GM06990 (cell line): ENCODE data around the gene CARNS1.

Source experiments
- DNase-seq: peaks from one replicate; pipeline ENCODE4 v3.0.0-alpha.2; 2011; ENCODE audit not compliant: insufficient read length; ENCODE audit errors: extremely low read depth
- H3K27me3 ChIP-seq: replicated peaks from 2 replicates; pipeline ENCODE4 v1.6.0; 2011; ENCODE audit warnings: low read length; ENCODE audit not compliant: control insufficient read depth, insufficient read depth
- H3K36me3 ChIP-seq: 2 replicates; pipeline ENCODE4 v1.5.1; 2011; ENCODE audit warnings: low read length; ENCODE audit not compliant: control insufficient read depth, insufficient read depth
- H3K4me3 ChIP-seq: replicated peaks from 2 replicates; pipeline ENCODE4 v1.5.1; 2011; ENCODE audit warnings: low read depth, mild to moderate bottlenecking, control low read depth, low read length
- TF ChIP-seq, protein P1 (sequence below): IDR thresholded peaks from 2 replicates; pipeline ENCODE4 v1.5.1; 2011; ENCODE audit warnings: low read length, control low read depth, mild to moderate bottlenecking, inconsistent platforms; ENCODE audit not compliant: insufficient read depth, poor library complexity, severe bottlenecking

Gene CARNS1, protein sequence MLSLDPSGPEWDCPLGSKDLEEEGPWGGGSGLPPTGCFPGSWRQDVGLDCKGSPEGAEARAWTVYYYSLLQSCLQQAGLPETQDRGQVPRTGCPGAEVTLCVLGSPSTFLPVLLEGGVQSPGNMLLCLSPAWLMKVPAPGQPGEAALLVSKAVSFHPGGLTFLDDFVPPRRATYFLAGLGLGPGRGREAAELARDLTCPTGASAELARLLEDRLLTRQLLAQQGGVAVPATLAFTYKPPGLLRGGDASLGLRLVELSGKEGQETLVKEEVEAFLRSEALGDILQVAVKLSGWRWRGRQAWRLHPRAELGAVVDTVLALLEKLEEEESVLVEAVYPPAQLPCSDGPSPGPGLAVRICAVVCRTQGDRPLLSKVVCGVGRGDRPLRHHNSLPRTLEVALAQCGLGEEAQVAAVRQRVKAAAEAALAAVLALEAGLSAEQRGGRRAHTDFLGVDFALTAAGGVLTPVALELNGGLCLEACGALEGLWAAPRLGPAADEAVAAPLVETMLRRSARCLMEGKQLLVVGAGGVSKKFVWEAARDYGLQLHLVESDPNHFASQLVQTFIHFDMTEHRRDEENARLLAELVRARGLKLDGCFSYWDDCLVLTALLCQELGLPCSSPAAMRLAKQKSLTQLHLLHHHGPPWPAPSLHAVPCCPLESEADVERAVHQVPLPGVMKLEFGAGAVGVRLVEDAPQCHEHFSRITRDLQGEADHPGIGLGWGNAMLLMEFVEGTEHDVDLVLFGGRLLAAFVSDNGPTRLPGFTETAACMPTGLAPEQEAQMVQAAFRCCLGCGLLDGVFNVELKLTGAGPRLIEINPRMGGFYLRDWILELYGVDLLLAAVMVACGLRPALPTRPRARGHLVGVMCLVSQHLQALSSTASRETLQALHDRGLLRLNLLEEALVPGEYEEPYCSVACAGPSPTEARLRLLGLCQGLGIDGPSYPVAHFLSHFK

GRCh38 chr11:67415501-67416304, at the start of gene CARNS1:
Gene CARNS1, plus strand, starts transcription at chr11:67415678. Its CDS starts 522 bp downstream, at chr11:67416200.
- H3K27me3 ChIP-seq: no peaks in the 10 kb centered on the region; the same call in 1 of the 2 replicates
- no peaks in the 10 kb centered on the region for H3K36me3 ChIP-seq
- DNase-seq: no peak
- H3K4me3 ChIP-seq: no peak within 1 kb of the TSS
- TF ChIP-seq, protein P1, sequence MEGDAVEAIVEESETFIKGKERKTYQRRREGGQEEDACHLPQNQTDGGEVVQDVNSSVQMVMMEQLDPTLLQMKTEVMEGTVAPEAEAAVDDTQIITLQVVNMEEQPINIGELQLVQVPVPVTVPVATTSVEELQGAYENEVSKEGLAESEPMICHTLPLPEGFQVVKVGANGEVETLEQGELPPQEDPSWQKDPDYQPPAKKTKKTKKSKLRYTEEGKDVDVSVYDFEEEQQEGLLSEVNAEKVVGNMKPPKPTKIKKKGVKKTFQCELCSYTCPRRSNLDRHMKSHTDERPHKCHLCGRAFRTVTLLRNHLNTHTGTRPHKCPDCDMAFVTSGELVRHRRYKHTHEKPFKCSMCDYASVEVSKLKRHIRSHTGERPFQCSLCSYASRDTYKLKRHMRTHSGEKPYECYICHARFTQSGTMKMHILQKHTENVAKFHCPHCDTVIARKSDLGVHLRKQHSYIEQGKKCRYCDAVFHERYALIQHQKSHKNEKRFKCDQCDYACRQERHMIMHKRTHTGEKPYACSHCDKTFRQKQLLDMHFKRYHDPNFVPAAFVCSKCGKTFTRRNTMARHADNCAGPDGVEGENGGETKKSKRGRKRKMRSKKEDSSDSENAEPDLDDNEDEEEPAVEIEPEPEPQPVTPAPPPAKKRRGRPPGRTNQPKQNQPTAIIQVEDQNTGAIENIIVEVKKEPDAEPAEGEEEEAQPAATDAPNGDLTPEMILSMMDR: no peak

DNA sequence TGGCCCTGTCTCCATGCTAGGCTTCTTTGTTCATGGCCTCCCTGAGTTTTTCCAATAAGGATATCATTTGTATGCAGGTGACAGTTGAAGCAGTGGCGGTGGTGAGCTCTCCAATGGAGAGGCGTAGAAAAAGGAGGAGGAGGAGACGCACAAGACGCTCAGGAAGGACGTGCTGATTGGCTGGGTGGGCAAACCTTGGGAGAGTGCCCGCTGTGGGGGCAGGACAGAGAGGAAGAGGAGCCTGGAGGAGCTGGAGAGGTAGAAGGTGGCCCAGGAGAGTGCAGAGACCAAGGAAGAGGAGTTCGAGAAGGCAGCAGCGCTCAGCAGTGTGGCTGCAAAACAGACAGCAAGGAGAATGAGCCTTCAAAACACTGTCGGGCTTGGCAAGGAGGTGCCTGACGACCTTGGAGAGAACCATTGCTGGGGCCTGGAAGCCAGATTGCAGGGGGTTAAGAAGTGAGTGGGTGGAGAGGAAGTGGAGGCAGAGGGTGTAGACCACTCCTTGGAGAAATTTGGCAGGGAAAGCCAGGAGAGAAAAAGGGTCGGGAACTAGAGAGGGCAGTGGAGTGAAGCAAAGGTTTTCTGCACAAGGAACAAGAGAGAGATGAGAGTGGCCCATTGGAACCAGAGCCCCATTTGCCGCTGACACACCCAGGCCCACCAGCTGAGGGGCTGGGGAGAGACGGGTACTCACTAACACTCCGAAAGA, 49.6 kb upstream of the CARNS1 start:
- no peak overlapping the region for H3K4me3 ChIP-seq
- no peak for DNase-seq
- TF ChIP-seq, protein P1: no peak
- H3K36me3 ChIP-seq: no peaks in the 10 kb centered on the region
- H3K27me3 ChIP-seq: no peaks in the 10 kb centered on the region

DNA sequence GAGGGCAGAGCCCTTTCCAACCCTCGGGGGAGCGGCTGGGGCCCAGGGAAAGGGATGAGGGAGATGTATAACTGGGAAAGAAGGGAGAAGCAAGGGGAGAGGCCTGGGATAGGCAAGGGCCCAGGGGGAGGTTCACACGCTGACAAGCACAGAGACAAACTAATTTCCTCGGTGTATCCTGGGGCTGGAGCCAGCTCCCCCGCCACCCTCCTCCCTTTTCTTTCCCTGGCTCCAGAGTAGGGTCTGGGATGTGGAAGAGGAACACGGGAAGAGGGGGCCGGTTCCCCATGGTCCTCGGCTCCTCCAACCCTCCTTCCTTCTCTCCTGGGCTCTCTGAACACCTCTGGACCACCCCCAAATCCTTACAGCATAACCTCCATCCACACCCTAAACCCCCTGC, 48.9 kb upstream of the CARNS1 start:
- no peak for DNase-seq
- no peaks in the 10 kb centered on the region for H3K36me3 ChIP-seq
- TF ChIP-seq, protein P1: no peak
- no peaks in the 10 kb centered on the region for H3K27me3 ChIP-seq
- no peak overlapping the region for H3K4me3 ChIP-seq

GRCh38 chr11:67366961-67367760, 48.3 kb upstream of the CARNS1 start:
- H3K4me3 ChIP-seq: no peak overlapping the region

More at GRCh38 chr11:67366961-67367760, 48.3 kb upstream of the CARNS1 start:
- no peaks in the 10 kb centered on the region for H3K36me3 ChIP-seq
- H3K27me3 ChIP-seq: no peaks in the 10 kb centered on the region
- TF ChIP-seq, protein P1: no peak
- DNase-seq: no peak
